GM19035 (cell line): ENCODE data around the gene ADAM33.

ENCODE experiments used
- ATAC-seq: cut with Tn5 transposase; IDR thresholded peaks from one replicate; pipeline ENCODE4 v1.9.1; 2021; ENCODE audit not compliant: unreplicated experiment

Gene ADAM33, protein sequence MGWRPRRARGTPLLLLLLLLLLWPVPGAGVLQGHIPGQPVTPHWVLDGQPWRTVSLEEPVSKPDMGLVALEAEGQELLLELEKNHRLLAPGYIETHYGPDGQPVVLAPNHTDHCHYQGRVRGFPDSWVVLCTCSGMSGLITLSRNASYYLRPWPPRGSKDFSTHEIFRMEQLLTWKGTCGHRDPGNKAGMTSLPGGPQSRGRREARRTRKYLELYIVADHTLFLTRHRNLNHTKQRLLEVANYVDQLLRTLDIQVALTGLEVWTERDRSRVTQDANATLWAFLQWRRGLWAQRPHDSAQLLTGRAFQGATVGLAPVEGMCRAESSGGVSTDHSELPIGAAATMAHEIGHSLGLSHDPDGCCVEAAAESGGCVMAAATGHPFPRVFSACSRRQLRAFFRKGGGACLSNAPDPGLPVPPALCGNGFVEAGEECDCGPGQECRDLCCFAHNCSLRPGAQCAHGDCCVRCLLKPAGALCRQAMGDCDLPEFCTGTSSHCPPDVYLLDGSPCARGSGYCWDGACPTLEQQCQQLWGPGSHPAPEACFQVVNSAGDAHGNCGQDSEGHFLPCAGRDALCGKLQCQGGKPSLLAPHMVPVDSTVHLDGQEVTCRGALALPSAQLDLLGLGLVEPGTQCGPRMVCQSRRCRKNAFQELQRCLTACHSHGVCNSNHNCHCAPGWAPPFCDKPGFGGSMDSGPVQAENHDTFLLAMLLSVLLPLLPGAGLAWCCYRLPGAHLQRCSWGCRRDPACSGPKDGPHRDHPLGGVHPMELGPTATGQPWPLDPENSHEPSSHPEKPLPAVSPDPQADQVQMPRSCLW

DNA sequence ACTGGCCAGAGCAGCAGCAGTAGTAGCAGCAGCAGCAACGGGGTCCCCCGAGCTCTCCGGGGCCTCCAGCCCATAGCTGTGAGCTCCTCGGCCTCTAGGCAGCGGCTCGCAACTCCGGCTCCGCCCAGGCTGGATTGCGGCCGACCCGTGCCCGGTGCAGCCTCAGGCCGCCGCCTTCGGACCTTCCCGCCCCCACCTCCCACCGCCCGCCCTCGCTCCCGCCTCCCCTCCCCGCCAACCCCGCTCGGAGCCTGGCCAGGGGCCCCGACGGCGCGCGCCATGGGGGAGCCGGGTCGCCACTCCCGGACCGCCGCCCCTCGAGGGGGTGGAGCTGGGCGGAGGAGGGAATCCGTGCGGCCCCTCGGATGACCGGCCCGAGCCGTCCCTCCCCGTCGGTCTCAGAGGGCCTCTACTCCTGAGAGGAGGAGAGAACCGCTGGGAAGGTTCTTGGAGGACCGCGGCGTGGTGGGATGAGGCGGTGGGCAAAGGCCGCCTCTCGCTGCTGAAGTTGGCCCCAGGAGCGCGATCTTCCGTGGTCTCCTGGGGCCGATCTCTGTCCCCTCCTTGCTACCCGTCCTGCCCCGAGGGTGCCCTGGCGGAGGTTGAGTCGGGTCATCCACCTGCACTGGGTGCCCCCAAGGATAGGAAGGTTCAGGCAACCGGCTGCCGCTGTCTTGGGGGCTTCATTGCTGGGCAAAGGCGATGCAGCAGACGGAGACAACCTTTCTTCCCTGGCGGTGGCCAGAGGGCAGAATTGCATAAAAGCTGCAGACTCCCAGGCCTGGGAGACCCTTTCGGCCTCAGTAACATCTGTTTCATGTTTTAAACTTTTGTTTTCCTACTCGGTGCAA lies at the start of gene ADAM33:
Gene ADAM33 (minus strand): TSS at position 80 of the 851 bp plus-strand sequence. CDS start 6 bp downstream, at position 74.
- ATAC-seq: no peak

DNA sequence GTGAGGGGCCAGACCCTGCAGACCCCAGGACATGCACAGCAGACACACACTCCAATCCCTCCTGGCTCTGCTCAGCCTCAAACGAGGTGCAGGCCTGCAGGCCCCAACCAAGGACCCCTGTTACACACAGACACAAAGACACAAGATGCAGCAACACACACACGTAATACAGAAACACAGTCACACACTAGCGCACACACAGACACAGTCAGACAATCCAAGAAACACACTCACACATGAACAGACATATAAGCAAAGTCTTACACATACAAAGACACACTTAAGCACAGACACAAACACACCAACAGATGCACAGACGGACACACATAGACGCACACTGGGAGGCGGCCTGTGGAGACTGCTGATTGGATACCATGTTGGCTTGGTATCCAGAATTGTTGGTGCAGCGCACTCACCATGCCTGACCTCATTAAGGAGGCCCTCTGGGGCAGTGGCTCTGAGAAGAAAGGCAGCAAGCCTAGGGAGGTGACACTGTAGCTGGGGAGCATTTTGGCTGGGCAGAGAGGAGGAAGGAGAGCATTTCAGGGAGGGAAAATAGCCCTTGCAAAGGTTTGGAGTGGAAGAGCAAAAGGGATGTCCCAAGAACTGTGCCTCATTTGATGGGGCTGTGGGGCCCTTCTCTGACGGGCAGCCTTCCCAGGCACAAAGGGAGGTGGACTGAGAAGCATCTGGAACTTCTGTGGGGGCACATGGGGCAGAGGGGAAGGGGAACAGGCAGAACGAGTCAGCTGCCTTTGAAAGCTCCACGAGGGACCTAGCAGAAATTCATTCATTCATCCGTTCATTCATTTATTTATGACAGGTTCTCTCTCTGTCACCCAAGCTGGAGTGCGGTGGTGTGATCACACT lies 49.2 kb upstream of the ADAM33 start:
- ATAC-seq: no peak

DNA sequence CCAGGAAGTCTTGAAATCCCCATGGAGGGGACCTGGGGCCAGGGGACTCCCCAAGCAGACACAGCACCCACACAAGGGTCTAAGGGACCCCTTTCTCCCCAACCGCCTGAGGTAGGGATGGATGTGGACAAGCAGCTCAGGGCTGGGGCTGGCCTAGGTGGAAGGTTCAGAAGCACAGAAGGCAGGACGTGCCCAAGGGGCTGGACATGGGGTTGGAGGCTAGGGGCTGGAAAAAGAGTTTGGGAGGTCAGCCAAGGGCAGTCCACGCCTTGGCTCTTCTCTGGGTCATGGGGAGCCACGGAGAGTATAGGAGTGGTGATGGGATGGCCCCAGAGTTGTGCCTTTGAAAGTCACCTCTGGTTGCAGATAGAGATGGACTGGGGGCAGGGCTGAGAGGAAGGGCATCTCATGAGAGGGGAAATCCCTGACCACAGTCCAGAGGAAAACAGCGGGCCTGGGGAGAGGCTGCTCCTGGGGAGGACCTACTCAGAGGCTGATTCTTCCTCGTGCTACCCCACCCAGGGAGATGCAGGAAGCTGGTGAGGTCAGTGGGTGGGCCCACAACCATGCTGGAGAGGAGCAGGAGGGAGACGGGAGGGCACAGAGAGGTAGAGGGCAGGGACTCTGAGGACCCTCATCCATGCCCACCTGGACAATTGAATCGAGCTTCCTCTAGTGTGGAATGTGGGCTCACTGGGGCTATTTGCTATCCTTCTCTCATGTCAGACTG lies 48.2 kb upstream of the ADAM33 start:
- ATAC-seq: no peak

DNA sequence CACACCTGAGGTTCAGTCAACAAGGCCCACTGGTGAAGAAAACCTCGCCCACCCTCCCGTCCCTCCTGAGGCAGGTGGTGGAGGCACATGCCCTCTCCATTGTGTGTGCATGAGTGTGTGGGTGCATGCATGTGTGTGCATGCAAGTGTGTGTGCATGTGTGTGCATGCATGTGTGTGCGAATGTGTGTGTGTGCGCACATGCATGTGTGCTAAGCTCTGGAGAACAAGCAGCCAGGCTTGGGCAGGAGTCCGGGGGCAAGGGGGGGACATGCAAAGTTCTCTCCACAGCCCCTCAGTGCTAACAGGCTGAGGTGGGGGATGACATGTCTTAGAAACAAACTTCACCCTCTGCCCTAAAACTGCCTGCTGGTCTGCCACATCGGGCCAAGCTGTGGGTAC lies 47.6 kb upstream of the ADAM33 start:
- no peak for ATAC-seq

DNA sequence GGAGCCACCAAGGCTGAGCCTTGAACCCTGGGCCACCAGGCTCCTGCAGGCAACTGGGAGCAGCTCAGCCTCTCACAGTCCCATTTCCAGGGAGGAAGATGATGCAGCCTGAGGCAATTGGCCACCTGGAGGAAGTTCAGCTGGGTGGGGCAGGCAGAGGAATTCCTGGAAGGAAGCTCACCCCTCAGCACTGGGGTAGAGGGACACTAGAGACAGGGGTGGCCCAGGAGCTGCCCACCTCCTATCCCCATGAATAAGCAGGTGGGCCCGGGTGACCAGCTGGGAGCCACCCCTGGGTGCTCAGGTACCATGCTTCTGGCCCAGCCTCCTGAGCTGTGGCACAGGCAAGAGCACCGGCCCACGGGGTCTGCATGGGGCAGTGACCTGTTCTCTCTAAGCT lies 47.1 kb upstream of the ADAM33 start:
- ATAC-seq: no peak

DNA sequence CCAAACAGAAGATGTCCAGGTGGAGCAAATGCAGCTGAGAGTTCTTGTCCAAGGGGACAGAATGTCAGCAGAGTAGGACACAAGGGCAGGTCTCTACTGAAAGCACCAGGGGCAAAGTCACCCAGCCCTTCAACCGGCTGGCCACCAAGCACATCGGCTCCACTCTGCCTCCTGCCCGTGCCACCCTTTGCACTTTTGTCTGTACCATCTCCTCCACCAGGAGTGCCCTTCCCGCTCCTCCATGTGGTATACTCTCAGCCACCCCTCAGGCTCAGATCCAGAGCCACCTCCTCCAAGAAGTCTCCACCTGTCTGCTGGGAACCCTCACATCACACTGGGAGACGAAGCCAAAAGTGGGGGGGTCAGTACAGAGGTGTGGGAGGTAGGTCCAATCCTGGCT lies 46.5 kb upstream of the ADAM33 start:
- ATAC-seq: no peak

DNA sequence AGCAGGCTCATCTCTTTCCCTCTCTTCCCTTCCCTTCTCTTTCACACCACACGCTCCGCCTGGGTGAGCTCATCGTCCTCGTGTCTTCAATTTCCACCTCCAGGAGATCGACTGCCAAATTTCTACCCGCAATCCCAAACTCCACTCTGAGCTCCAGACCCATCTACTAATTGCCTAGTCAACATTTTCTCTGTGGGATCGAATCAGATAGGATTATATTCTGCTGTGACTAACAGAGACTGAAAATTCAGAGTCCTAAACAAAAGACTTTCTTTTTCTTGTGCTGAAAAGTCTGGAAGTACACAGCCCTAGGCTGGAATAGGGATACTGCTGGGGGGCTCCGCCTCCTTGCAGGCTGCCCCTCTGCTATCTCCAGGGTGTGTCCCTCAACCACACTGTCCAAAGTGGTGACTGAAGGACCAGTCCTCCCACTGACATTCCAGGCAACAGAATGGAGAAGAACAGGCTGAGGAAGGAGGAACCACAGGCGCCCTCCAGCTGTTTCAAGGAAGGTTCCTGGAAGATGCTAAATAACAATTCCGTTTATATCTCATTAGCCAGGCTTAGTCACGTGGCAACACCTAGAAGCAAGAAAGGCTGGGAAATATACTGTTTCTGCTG lies 45.7 kb upstream of the ADAM33 start:
- no peak for ATAC-seq

DNA sequence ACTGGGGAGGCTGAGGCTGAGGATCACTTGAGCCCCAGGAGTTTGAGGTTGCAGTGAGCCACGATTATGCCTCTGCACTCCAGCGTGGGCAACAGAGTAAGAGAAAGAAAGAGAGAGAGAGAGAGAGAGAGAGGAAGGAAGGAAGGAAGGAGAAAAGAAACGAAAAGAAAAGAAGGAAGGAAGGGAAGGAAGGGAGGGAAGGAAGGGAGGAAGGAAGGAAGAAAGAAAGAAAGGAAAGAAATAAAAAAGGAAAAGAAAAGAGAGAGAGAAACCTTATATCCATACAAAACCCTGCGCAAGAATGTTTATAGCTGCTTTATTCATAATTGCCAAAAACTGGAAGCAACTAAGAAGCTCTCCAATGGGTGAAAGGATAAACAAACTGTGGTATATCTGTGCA lies 42.5 kb upstream of the ADAM33 start:
- no peak for ATAC-seq

DNA sequence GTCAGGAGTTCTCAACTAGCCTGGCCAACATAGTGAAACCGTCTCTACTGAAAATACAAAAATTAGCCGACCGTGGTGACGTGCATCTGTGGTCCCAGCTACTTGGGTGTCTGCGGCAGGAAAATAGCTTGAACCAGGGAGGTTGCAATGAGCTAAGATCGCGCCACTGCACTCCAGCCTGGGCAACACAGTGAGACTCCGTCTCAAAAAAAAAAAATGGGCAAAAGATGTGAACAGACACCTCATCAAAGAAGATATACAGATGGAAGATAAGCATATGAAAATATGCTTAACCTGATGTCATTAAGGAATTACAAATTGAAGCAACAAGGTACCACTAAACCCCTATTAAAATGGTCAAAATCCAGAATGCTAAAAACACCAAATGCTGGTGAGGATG lies 41.5 kb upstream of the ADAM33 start:
- no peak for ATAC-seq

DNA sequence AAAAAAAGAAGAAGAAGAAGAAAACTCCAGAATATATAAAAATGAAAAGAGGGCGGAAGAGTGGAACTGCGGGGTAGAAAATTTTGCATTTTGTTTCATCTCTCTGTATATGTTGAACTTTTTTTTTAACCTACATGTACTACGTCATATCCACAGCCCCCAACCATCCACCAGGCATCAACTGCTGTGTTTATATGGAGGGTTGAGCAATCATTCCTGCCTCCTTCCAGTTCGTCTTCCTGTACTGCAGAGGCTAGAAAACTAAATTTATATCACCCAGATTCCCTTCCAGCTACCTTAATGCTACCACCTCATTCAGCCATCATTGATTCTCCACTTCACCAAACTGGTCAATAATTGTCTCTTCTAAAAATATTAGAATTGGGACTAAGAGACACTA lies 40.1 kb upstream of the ADAM33 start:
- no peak for ATAC-seq

DNA sequence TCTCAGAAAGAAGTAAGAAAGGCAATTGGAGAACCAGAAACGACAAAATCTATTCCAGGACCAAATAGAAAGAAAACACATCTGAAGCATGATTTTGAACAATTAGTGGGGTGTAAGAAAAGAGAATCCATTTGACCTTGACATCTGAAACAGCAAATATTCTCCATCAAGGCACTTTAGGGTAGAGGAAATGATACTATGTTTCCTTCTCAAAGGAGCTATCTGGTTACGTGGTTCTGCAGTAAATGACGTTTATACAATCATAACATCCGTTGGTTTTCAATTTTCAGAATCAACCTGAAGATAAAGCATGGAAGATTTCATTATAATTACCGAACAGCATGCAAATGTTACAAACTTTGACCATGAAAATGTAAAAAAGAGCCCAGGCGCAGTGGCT lies 38.8 kb upstream of the ADAM33 start:
- ATAC-seq: no peak

DNA sequence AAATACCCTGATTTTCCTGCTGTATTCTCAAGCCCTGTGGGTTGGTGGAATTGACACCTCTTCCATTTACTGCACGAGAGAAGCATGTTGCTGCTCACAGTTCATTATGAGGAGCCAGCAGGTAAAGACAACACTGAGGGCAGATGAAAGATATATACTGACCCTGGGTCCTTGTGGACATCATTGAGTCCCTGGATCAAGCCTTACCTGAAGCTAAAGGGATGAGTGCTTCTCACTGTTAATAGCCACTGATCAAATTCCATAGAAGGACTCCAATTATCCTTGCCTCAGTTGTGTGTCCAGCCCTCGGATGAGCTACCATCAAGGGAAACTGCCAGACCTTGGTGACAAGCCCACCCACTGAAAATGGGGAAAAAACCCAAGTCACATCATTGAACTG lies 38.3 kb upstream of the ADAM33 start:
- no peak for ATAC-seq

DNA sequence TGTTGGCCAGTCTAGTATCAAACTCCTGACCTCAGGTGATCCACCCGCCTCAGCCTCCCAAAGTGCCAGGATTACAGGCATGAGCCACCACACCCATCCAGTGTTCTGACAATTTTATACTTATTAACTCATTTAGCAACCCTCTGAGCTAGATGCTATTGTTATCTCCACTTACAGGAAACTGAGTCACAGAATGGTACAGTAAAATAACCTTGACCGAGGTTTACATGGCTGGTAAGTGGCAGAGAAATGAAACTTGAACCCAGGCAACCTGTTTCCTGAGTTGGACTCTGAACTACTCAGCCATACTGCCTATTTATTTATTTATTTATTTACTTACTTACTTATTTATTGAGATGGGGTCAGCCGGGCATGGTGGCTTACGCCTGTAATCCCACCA lies 37.2 kb upstream of the ADAM33 start:
- ATAC-seq: no peak

DNA sequence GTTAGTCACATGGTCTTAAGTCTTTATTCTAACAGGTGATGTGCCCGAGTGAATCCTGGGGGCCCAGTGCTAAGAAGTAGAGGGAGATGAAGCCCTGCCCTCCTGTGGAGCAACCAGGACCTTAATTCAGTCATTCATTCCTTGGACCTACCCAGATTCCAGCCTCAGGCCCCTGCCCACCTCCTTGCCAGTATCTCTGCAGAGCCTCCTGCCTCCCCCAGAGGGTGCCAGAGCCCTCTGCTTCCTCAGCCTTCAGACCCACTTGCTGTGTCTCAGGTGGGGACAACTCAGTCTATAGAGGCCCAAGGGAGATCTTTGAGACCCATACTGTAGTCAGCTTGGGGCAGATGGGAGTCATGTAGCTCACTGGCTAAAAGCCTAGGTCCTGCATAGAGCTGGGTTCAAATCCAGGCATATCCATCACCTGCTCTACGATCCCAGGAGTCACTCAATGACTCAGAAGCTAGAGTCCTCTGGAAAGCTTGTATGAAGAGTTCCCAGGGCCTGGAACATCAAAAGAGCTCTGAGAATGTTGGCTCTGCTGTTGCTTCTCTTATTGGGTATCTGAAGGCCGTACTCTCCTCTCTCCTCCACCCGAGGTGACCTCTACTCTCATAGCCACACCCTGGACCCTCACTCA lies 34.5 kb upstream of the ADAM33 start:
- no peak for ATAC-seq

DNA sequence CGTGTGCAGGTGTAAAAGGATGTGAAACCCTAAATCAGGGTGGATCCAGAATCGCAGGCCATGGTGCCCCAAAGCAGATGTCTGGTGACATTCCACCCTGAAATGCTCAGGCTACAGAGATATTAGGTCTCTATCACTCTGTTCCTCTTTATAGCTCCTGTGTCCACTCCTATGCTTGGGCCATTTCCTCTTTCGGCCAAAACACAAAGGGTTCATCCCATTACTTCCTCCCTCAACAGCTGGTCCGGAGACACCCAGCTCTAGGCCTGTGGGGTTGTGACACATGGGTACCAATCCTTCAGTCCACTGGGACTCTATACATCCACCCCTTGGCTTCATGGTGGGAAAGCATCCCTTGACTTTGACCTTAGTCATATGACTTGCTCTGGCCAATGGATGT lies 32.3 kb upstream of the ADAM33 start:
- ATAC-seq: no peak

DNA sequence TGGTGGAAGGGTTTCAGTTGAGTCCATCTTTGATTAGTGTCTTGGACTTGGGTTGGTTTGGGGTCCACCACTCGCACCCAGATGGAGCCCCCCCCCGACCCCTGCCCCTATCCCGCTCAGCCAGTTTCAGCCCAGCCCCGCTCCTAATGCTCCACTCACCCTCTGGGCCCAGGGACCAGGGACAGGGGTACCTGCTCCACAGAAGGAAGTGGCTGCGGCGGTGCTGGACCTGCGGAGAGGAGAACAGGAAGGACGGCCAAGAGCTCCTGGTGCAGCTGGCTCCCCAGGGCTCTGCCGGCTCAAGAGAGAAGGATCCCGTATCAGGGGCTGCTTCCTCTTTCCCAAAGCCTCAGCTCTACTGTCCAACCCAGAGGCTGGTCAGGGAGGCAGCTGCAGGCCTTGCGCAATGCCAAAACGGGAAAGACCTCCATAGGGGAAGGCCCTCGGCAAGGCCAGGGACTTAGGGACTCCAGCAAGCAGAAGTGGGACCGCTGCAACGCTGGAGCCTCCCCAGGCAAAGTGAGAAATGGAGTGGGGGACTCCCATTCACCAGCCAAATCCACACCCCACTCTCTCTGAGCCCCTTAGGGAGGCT lies 30.6 kb upstream of the ADAM33 start, which contains the start of gene SIGLEC1:
Gene SIGLEC1 (minus strand): TSS at position 322 of the 595 bp plus-strand sequence. CDS start 5,472 bp downstream, outside the sequence.
- no peak for ATAC-seq

DNA sequence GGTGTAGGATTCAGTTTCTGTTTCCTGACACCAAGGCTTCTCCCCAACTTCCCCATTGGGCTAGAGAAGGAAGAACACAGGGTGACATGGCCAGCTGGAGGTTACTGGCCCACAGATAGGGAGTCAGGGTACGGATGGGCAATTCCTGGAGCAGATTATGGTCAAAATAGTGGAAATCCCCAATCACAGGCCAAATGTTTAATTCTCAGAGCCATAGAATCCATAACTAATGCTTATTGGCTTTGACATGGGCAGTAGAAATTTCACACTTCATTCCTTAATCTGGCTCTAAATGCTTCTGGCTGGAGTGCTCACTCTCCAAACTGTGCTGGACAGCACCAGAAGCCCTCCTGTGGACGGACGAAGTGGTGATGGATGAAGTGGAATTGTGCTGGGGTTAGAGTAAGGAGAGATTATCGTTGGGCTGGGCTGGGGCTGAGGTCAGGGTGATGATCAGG lies 29.7 kb upstream of the ADAM33 start:
- no peak for ATAC-seq
